Stimulated activated naive CD8-positive, alpha-beta T cell treated with anti-CD3 and anti-CD28 coated beads, Interleukin-15, amount 100 ng/mL, for 72 hours (primary cell): ENCODE data around the gene FSHB.
"Not testable (repeated sequence)": the region's sequence is repeated elsewhere in the genome, so short reads cannot be mapped to it uniquely, and the experiment has no call there.

ENCODE experiments used
- ATAC-seq: fragments of 150-1000 bp; cut with Tn5 transposase; 2 replicates; pipeline ENCODE4 v1.10.0; 2021; ENCODE audit warnings: mild to moderate bottlenecking, moderate library complexity
- DNase-seq, 2 donors: peaks; one replicate each; pipeline ENCODE4 v3.0.0; 2021 to 2022
- H3K27ac Mint-ChIP-seq, 2 donors: one replicate each; pipeline ENCODE4 v1.8.0; 2022; ENCODE audit warnings: mild to moderate bottlenecking in 2 of 2, mixed read lengths in 2 of 2, moderate library complexity in 2 of 2
- H3K27me3 Mint-ChIP-seq: one replicate; pipeline ENCODE4 v1.8.0; 2022; ENCODE audit warnings: mixed read lengths
- H3K4me1 Mint-ChIP-seq: one replicate; pipeline ENCODE4 v1.8.0; 2022; ENCODE audit warnings: mild to moderate bottlenecking, mixed read lengths
- H3K4me3 Mint-ChIP-seq, 2 donors: one replicate each; pipeline ENCODE4 v1.8.0; 2022; ENCODE audit warnings: mild to moderate bottlenecking in 2 of 2, mixed read lengths in 2 of 2, moderate library complexity in 1 of 2
- H3K9me3 Mint-ChIP-seq, 2 donors: one replicate each; pipeline ENCODE4 v1.8.0; 2022; ENCODE audit warnings: mixed read lengths in 2 of 2

The FSHB gene

GRCh38 chr11:30254307-30255298 is 23.8 kb downstream of the FSHB start:
- Mint-ChIP-seq H3K27me3 (no peaks in the 10 kb centered on the region), H3K9me3 (no peaks in the 10 kb centered on the region), H3K4me1 (no peaks in the 10 kb centered on the region), H3K27ac (no peak overlapping the region), H3K4me3 (no peak overlapping the region)
- DNase-seq = no peak
- no peak for ATAC-seq

GRCh38 chr11:30255637-30256036 is 24.8 kb downstream of the FSHB start:
- Mint-ChIP-seq H3K4me1 (no peaks in the 10 kb centered on the region), H3K27me3 (no peaks in the 10 kb centered on the region), H3K9me3 (no peaks in the 10 kb centered on the region), H3K4me3 (no peak overlapping the region), H3K27ac (no peak overlapping the region)
- ATAC-seq = no peak
- DNase-seq = no peak

- Mint-ChIP-seq H3K4me1 (no peaks in the 10 kb centered on the region), H3K4me3 (no peak overlapping the region), H3K27ac (no peak overlapping the region), H3K27me3 (no peaks in the 10 kb centered on the region), H3K9me3 (no peaks in the 10 kb centered on the region)
- ATAC-seq = no peak
- DNase-seq = no peak
Measured at GRCh38 chr11:30257058-30257457, 26.2 kb downstream of the FSHB start.

GRCh38 chr11:30258679-30259078 is 27.9 kb downstream of the FSHB start:
- H3K27ac Mint-ChIP-seq = no peak overlapping the region
- H3K4me1 Mint-ChIP-seq = no peaks in the 10 kb centered on the region
- peaks cover 5 to 7% of the 10 kb centered on the region in 2 donors for H3K9me3 Mint-ChIP-seq
- H3K27me3 Mint-ChIP-seq = no peaks in the 10 kb centered on the region
- H3K4me3 Mint-ChIP-seq = no peak overlapping the region
- DNase-seq (no peak), ATAC-seq (no peak)

GRCh38 chr11:30260813-30261212 is 30.0 kb downstream of the FSHB start:
- no peaks in the 10 kb centered on the region for H3K27me3 Mint-ChIP-seq
- H3K4me3 Mint-ChIP-seq = no peak overlapping the region
- no peak overlapping the region for H3K27ac Mint-ChIP-seq
- no peak for ATAC-seq
- DNase-seq = no peak
- H3K4me1 Mint-ChIP-seq = no peaks in the 10 kb centered on the region
- H3K9me3 Mint-ChIP-seq = peaks cover 5 to 8% of the 10 kb centered on the region in 2 donors

- H3K4me1 Mint-ChIP-seq = no peaks in the 10 kb centered on the region
- no peak overlapping the region for H3K27ac Mint-ChIP-seq
- ATAC-seq (no peak), DNase-seq (no peak)
- peaks cover 5 to 14% of the 10 kb centered on the region in 2 donors for H3K9me3 Mint-ChIP-seq
- no peak overlapping the region for H3K4me3 Mint-ChIP-seq
- no peaks in the 10 kb centered on the region for H3K27me3 Mint-ChIP-seq
Measured at GRCh38 chr11:30261821-30262220, 31.0 kb downstream of the FSHB start.

- not testable (repeated sequence) for ATAC-seq, H3K27ac Mint-ChIP-seq, H3K4me3 Mint-ChIP-seq, H3K4me1 Mint-ChIP-seq, DNase-seq
- Mint-ChIP-seq H3K9me3 (peaks cover 0 to 18% of the 10 kb centered on the region in 2 donors), H3K27me3 (peaks cover 27% of the 10 kb centered on the region)
Measured at GRCh38 chr11:30268638-30269037, 37.8 kb downstream of the FSHB start.

- no peak for DNase-seq
- Mint-ChIP-seq H3K4me1 (no peaks in the 10 kb centered on the region), H3K4me3 (no peak overlapping the region), H3K27me3 (peaks cover 27% of the 10 kb centered on the region), H3K27ac (no peak overlapping the region), H3K9me3 (peaks cover 0 to 17% of the 10 kb centered on the region in 2 donors)
- ATAC-seq = no peak
Measured at GRCh38 chr11:30270671-30271070, 39.9 kb downstream of the FSHB start.

- H3K4me3 Mint-ChIP-seq = no peak overlapping the region
- DNase-seq (no peak), ATAC-seq (no peak)
- no peaks in the 10 kb centered on the region for H3K9me3 Mint-ChIP-seq
- H3K27me3 Mint-ChIP-seq = peaks cover 3% of the 10 kb centered on the region
- no peak overlapping the region for H3K27ac Mint-ChIP-seq
- peaks cover 17% of the 10 kb centered on the region for H3K4me1 Mint-ChIP-seq
Measured at GRCh38 chr11:30277176-30277575, 46.4 kb downstream of the FSHB start.

GRCh38 chr11:30279796-30280195 is 49.0 kb downstream of the FSHB start:
- DNase-seq = no peak
- Mint-ChIP-seq H3K4me3 (no peak overlapping the region), H3K27ac (no peak overlapping the region), H3K4me1 (peaks cover 29% of the 10 kb centered on the region), H3K9me3 (no peaks in the 10 kb centered on the region), H3K27me3 (no peaks in the 10 kb centered on the region)
- no peak for ATAC-seq

- Mint-ChIP-seq H3K4me3 (peak overlapping the region; percentile 26 to 48), H3K27ac (peak overlapping the region in 1 of 2 donors; percentile 1), H3K9me3 (no peaks in the 10 kb centered on the region), H3K4me1 (peaks cover 29% of the 10 kb centered on the region), H3K27me3 (no peaks in the 10 kb centered on the region)
- DNase-seq (no peak), ATAC-seq (peak; percentile 46)
Measured at GRCh38 chr11:30281476-30282288, 50.9 kb downstream of the FSHB start.

GRCh38 chr11:30282289-30282631 is 51.4 kb downstream of the FSHB start:
- H3K4me1 Mint-ChIP-seq = peaks cover 29% of the 10 kb centered on the region
- H3K4me3 Mint-ChIP-seq = peak overlapping the region; percentile 26 to 48
- H3K9me3 Mint-ChIP-seq = no peaks in the 10 kb centered on the region
- no peaks in the 10 kb centered on the region for H3K27me3 Mint-ChIP-seq
- ATAC-seq (peak; percentile 98), DNase-seq (peak; percentile 13 to 64)
- H3K27ac Mint-ChIP-seq = no peak overlapping the region
